ES-I3 (cell line): ENCODE results near the gene TMEM117.
"Not testable (repeated sequence)": the region's sequence is repeated elsewhere in the genome, so short reads cannot be mapped to it uniquely, and the experiment has no call there.

Experiments used
- H3K36me3 ChIP-seq: 2 replicates; pipeline ENCODE4 v1.6.1; 2013; ENCODE audit warnings: mild to moderate bottlenecking, low read length, control low read depth, moderate library complexity; ENCODE audit not compliant: insufficient read depth
- H3K4me1 ChIP-seq: 2 replicates; pipeline ENCODE4 v1.6.1; 2013; ENCODE audit warnings: mild to moderate bottlenecking, control low read depth, low read length; ENCODE audit not compliant: insufficient read depth
- H3K9ac ChIP-seq: 2 replicates; pipeline ENCODE4 v1.6.1; 2013; ENCODE audit warnings: low read depth, mild to moderate bottlenecking, low read length, moderate library complexity
- H3K9me3 ChIP-seq: 2 replicates; pipeline ENCODE4 v1.6.1; 2013; ENCODE audit warnings: mild to moderate bottlenecking, low read length, moderate library complexity; ENCODE audit not compliant: control insufficient read depth, insufficient read depth

TMEM117 gene

DNA sequence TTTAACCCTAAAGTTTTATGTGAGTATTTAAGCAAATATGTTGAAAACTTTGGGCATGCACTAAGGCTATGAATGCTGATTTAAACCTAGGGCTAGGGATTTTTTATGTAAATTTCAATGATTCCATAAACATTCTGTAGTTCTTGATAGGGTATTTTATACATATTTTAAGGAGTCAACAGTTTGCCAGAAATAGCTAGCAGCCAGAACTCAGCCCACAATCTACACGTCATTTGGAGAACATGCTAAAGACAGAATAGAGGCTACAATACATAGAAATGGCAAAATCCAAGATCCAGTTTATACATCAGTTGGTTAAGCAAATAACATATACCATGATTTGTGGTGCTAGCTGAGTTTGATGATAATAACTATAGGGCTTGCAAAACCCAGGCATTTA is 184.7 kb downstream of the TMEM117 start:
- Histone ChIP-seq H3K4me1 (no peaks in the 10 kb centered on the region; the same call in 1 of the 2 replicates), H3K9ac (no peak overlapping the region), H3K9me3 (no peaks in the 10 kb centered on the region), H3K36me3 (no peaks in the 10 kb centered on the region)

DNA sequence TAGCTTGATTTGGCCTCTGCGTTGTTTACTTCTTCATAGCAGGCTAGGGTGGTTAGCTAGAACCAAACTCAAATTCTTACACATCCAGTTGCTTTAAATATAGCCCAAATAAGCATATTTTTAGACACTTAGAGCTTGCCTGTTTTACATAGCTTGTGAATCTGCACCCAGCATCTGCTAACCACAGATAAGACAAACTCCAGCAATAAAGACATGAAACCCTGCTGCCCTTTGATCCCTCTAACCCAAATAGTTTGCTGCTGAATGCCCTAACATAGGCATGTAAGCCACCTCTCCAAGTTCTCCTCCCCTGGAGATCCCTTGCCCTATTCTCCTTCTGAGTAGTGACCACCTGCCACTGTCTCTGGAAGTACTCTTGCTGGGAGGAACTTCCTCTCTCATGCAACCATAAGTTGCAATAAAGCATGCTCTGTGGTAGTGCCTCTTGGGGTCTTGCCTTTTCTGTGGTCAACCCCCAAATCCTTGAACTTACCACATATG is 185.6 kb downstream of the TMEM117 start:
- Histone ChIP-seq H3K36me3 (no peaks in the 10 kb centered on the region), H3K9ac (no peak overlapping the region), H3K9me3 (no peaks in the 10 kb centered on the region), H3K4me1 (no peaks in the 10 kb centered on the region; the same call in 1 of the 2 replicates)

DNA sequence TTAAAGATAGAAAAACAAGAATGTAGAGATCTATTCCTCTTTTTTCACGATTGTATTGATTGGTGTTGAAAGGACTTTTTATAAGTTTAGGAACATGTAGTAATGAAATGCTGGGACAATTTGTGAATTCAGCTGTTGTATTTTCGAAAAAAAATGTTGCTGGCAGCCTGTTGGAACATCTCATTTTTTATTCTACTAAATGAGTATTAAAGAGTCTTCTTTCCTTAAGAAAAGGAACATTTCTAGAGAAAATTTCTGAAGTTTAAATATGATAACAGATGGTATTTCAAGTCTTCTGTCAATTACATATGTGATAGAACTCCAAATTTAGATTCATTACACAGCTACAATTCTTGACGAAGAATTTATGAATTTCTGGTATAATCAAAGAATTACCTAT is 189.6 kb downstream of the TMEM117 start:
- H3K9me3 ChIP-seq, result no peaks in the 10 kb centered on the region
- H3K4me1 ChIP-seq, result no peaks in the 10 kb centered on the region
- no peaks in the 10 kb centered on the region for H3K36me3 ChIP-seq
- no peak overlapping the region for H3K9ac ChIP-seq

DNA sequence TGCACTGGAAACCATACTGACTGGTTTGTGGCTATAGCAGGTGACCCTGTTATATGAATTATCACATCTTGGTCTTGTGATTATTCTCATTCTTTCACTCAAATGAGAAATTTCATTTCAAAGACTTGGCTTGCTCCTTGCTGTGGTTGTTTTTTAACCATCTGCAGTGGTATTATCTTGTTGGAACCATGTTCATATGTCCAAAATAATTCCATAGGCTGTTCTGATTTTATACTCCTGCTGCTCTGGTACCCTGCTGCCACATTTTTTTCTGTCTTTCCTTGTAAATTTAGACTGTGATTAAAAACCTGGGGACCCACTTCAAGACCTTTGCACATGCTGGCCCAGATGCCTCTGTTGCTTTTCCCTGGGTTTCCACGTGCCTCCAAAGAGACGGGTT is 190.2 kb downstream of the TMEM117 start:
- H3K9ac ChIP-seq, result no peak overlapping the region
- no peaks in the 10 kb centered on the region for H3K9me3 ChIP-seq
- no peaks in the 10 kb centered on the region for H3K4me1 ChIP-seq
- no peaks in the 10 kb centered on the region for H3K36me3 ChIP-seq

DNA sequence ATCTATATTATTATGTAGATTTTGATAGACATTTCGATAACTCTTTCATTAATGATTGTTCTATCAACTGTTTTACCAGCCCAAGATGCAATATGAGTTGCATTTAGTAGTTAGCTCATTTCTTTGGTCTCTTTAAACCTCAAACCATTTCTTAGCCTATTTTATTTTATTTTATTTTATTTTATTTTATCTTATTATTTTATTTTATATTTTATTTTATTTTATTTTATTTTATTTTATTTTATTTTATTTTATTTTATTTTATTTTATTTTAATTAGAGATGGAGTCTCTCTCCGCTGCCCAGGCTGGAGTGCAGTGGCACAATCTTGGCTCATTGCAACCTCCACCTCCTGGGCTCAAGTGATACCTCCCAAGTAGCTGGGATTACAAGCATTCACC is 191.0 kb downstream of the TMEM117 start:
- not testable (repeated sequence) for H3K9me3 ChIP-seq, H3K36me3 ChIP-seq, H3K9ac ChIP-seq, H3K4me1 ChIP-seq

DNA sequence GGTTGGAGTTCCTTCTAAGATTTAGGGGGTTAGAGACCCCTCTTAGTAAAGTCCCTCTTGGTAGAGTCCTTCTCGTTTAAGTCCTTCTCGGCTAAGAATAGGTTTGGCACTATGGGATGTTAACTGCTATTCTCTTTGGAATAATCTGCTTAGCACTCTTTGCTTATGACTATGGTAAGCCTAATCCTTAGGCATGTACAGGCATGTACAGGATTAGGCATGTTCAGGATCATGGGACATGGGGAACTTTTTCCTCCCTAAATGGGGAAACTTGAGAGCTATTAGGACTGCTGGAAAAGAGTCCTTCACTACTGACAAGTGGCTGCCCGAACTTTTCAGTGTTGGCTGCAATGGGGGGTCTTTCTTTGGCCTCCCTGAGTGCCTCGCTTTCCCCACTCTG is 193.3 kb downstream of the TMEM117 start:
- peaks cover 2% of the 10 kb centered on the region; the same call in 1 of the 2 replicates for H3K9me3 ChIP-seq
- H3K9ac ChIP-seq, result no peak overlapping the region
- H3K36me3 ChIP-seq, result no peaks in the 10 kb centered on the region
- H3K4me1 ChIP-seq, result no peaks in the 10 kb centered on the region

DNA sequence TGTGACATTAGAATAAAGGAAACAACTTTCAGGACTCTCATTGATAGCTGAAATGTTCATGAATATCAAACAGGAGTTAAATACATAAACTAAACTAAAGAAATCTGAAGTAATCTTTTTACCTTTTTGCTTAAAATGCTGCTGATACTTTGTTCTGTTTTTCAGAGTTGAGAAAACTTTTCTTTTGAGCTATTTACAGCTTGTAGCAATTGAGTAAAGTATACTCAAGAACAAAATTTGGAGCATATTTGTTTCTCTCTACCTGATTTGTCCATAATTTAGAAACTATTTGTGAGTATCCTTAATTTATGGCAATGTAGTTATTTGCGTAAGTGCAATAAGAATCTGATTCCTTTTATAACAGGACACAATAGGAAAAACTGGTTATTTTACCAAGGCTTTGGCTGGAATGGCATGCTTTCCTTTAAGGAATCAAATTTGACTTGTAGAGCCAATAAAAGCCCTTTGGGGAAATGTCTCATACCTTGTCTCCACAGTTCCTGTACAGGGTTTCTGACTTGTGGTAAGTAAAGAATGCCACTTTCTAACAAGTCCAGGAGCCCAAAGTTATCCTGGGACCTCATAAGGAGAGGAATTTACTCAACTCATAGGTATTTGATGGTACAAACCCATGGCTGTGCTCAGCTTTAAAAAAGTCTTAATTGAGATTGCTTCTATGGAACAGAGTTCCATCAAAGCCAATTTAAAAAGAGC is 195.7 kb downstream of the TMEM117 start:
- no peak overlapping the region for H3K9ac ChIP-seq
- no peaks in the 10 kb centered on the region for H3K36me3 ChIP-seq
- H3K9me3 ChIP-seq, result peaks cover 2% of the 10 kb centered on the region; the same call in 1 of the 2 replicates
- H3K4me1 ChIP-seq, result no peaks in the 10 kb centered on the region

DNA sequence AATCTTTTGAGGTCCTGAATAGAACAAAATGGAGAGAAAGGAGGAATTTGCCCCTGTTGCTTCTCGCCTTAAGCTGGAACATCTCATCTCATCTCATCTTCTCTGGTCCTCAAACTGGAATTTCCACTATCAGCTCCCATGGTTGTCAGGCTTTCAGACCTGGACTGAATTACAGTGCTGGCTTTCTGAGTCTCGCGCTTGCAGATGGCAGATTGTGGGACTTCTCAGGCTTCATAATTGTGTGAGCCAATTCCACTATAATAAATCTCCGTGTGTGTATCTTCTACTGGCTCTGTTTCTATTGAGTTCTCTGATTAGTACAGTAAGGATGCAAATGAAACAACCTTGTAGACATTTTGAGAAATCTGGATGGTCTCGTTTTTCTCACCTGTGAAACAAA is 199.0 kb downstream of the TMEM117 start:
- Histone ChIP-seq H3K4me1 (no peaks in the 10 kb centered on the region), H3K9ac (no peak overlapping the region), H3K9me3 (peaks cover 2% of the 10 kb centered on the region; the same call in 1 of the 2 replicates), H3K36me3 (no peaks in the 10 kb centered on the region)

DNA sequence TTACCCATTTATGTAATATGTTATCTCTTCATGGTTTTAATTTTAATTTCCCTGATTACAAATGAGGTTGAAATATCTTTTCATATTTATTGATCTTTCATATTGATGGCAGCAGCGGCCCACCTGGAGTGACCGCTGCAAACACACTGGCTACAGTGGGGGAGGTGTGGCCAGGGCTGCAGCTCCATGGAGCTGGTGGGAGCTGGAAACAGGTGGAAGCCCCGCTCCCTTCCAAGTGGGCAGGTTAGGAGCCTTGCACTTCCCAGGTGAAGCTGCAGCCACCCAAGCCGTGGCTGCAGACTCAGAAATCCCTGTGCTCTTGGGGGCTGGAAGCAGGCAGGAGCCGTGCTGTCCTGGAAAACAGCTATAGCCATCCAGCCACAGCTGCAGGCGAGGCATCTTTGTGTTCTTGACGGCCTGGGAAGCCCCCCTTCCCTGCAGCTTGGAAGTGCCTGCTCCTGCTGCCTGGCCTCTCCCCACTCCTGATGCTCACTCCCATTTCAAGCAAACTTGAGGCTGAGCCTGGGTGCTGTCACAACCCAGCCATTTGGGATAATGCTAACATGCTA is 201.1 kb downstream of the TMEM117 start:
- H3K36me3 ChIP-seq, result no peaks in the 10 kb centered on the region
- peaks cover under 1% of the 10 kb centered on the region; the same call in 1 of the 2 replicates for H3K9me3 ChIP-seq
- H3K9ac ChIP-seq, result no peak overlapping the region
- H3K4me1 ChIP-seq, result no peaks in the 10 kb centered on the region

DNA sequence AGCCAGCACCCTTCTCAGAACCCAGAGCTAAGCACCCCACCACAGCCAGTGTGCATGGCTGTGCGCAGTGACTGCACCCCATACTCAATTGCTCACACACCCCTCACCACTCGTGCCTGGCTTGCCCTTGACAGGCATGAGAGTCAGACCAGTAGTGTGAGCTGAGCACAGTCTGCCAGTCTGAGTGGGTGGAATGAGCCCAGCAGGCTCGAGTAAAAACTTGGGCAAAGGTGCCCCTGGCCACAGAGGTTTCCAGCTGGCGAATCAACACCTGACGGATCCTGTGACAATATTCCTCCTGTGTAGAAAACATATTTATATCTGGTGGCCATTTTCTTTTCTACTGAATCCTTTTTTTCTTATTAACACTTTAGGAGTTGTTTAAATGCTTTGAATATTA is 202.5 kb downstream of the TMEM117 start:
- Histone ChIP-seq H3K36me3 (no peaks in the 10 kb centered on the region), H3K9me3 (no peaks in the 10 kb centered on the region), H3K9ac (no peak overlapping the region), H3K4me1 (no peaks in the 10 kb centered on the region)

DNA sequence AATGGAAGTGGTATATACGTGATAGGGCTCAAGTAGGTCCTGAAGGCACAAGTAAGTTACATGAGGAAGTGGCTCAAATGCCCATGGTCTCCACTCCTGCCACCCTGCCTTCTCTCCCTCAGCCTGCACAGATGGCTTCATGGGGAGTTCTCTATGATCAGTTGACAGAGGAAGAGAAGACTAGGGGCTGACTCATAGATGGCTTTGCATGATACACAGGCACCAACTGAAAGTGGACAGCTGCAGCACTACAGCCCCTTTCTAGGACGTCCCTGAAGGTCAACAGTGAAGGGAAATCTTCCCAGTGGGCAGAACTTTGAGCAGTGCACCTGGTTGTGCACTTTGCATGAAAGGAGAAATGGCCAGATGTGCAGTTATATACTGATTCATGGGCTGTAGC is 208.6 kb downstream of the TMEM117 start:
- H3K9ac ChIP-seq, result not testable (repeated sequence)

DNA sequence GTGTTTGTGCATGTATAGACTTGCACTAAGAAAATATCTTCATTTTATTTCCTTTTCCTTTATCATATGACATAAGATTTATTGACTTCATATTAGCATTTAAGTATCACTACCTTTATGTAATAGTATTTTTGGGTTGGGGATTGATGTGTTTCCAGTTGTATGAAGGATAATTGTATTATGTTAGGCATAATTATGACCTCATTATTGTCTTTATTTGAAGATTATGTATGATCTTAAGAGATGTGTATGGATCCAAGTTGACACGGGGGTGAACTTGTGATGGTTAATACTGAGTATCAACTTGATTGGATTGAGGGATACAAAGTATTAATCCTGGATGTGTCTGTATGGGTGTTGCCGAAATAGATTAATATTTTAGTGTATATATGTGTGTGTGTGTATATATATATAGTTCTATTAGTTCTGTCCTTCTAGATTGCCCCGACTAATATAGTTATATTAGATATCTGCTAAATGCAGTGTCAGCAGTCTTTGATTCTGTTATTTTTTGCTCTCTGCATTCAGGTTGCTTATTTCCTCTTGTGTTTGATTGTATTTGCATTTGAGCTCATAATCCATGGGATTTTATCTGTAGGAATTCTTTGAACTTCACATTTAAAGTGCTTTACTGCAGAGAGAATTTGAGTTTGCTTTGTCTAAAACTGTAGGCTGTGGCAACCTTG is 211.0 kb downstream of the TMEM117 start:
- H3K4me1 ChIP-seq, result no peaks in the 10 kb centered on the region
- no peak overlapping the region for H3K9ac ChIP-seq
- no peaks in the 10 kb centered on the region for H3K9me3 ChIP-seq
- H3K36me3 ChIP-seq, result no peaks in the 10 kb centered on the region

More for the DNA sequence above, 208.6 kb downstream of the TMEM117 start:
- H3K9me3 ChIP-seq, H3K36me3 ChIP-seq, H3K4me1 ChIP-seq: not testable (repeated sequence)

DNA sequence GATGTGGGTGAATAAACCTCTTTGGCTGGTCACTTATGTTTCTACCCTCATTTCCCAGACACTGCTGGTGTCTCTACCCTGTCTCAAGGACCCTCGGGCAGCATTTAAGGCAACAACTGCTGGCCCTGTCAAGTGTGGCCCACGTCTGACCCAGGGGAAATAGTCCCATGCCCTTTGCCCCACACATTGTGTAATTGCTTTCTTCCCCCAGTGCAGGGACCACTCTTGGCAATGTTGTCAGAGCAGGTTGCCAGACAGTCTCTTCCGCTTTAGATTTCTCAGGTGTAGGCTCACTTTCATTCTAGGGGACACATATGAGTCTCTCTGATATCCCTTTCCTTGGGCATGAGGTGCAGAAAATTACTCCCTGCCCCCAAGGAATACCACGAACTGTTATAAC is 216.7 kb downstream of the TMEM117 start:
- Histone ChIP-seq H3K9me3 (no peaks in the 10 kb centered on the region), H3K4me1 (no peaks in the 10 kb centered on the region), H3K36me3 (no peaks in the 10 kb centered on the region), H3K9ac (no peak overlapping the region)

DNA sequence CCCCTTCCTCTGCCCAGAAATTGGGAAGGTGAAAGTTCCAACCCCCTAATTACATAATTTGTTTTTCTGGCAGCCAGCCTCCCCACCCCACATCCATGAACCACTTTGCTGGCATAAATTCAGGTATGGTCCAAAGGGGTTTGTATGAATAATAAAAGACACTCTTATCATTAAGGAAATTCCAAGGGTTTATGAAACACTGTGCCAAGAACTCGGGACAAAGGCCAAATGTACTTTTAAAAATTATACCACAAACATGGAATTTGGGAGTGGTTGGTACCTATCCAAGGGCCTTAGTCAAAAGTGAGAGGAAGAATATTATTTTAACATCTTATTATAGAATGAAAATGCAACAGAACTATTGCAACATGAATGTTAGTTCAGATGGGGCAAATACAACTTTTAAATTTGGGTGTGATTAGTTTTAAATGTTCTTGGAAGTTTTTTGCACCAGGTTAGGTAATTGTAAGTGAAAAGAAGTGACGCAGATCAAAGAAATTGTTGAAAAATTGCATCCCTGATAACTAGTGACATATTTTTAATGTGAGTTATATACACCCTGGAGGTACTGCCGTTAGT is 217.8 kb downstream of the TMEM117 start:
- Histone ChIP-seq H3K36me3 (no peaks in the 10 kb centered on the region), H3K4me1 (no peaks in the 10 kb centered on the region), H3K9me3 (no peaks in the 10 kb centered on the region), H3K9ac (no peak overlapping the region)
